BLaER1 treated with 17β-estradiol and CSF1 and Interleukin-3, amounts not matched to agents 10 nM and 100 nM (cell line): ENCODE measurements around the gene CSHL1.

Experiments used
- H3K27ac ChIP-seq, 11 experiments: shearing (Covaris generic); formaldehyde crosslinking; 2 replicates each; pipeline ENCODE4 v1.8.1; 2022
- H3K27me3 ChIP-seq, 11 experiments: shearing (Covaris generic); formaldehyde crosslinking; 2 replicates each; pipeline ENCODE4 v1.8.1; 2022
- H3K36me3 ChIP-seq, 11 experiments: shearing (Covaris generic); formaldehyde crosslinking; 2 replicates each; pipeline ENCODE4 v1.8.1; 2022
- H3K4me1 ChIP-seq, 10 experiments: shearing (Covaris generic); formaldehyde crosslinking; 2 replicates each; pipeline ENCODE4 v1.8.1; 2022
- H3K4me2 ChIP-seq, 11 experiments: shearing (Covaris generic); formaldehyde crosslinking; 2 replicates each; pipeline ENCODE4 v1.8.1; 2022
- H3K4me3 ChIP-seq, 10 experiments: shearing (Covaris generic); formaldehyde crosslinking; 2 replicates each; pipeline ENCODE4 v1.8.1; 2022
- H3K9ac ChIP-seq, 11 experiments: shearing (Covaris generic); formaldehyde crosslinking; 2 replicates each; pipeline ENCODE4 v1.8.1; 2022
- H3K9me3 ChIP-seq, 11 experiments: shearing (Covaris generic); formaldehyde crosslinking; replicated peaks in 1 of 11; 2 replicates each; pipeline ENCODE4 v1.8.1; 2022
- H4K20me1 ChIP-seq, 11 experiments: shearing (Covaris generic); formaldehyde crosslinking; 2 replicates each; pipeline ENCODE4 v1.8.1; 2022
- Cebpa-rat ChIP-seq, 11 experiments: shearing (Covaris generic); IDR thresholded peaks; 2 replicates each; pipeline ENCODE4 v1.8.1; 2022

Gene CSHL1

GRCh38 chr17:63942309-63942985 is 31.4 kb upstream of the CSHL1 start:
- H3K4me2 ChIP-seq = no peak overlapping the region
- H3K9ac ChIP-seq = no peak overlapping the region
- H3K36me3 ChIP-seq = no peaks in the 10 kb centered on the region
- no peaks in the 10 kb centered on the region for H4K20me1 ChIP-seq
- peaks cover 29 to 64% (median 56%) of the 10 kb centered on the region in 10 experiments for H3K4me1 ChIP-seq
- H3K4me3 ChIP-seq = no peak overlapping the region
- peaks cover 0 to 12% (median 0%) of the 10 kb centered on the region in 11 experiments; a peak in 3 of 22 replicates for H3K9me3 ChIP-seq
- H3K27ac ChIP-seq = no peak overlapping the region
- H3K27me3 ChIP-seq = no peaks in the 10 kb centered on the region
- TF ChIP-seq Cebpa-rat (IDR thresholded peaks at IDR 0.05) = no peak

GRCh38 chr17:63941751-63942150 is 30.7 kb upstream of the CSHL1 start:
- Histone ChIP-seq H3K27me3 (no peaks in the 10 kb centered on the region), H3K9me3 (peaks cover 0 to 12% (median 0%) of the 10 kb centered on the region in 11 experiments; a peak in 3 of 22 replicates), H3K36me3 (no peaks in the 10 kb centered on the region), H3K4me1 (peaks cover 29 to 64% (median 57%) of the 10 kb centered on the region in 10 experiments), H3K4me3 (no peak overlapping the region), H4K20me1 (no peaks in the 10 kb centered on the region), H3K9ac (no peak overlapping the region), H3K27ac (no peak overlapping the region), H3K4me2 (no peak overlapping the region)
- no peak for TF ChIP-seq Cebpa-rat (IDR thresholded peaks at IDR 0.05)

GRCh38 chr17:63941162-63941561 is 30.1 kb upstream of the CSHL1 start:
- H3K4me1 ChIP-seq = peaks cover 24 to 60% (median 53%) of the 10 kb centered on the region in 10 experiments
- H4K20me1 ChIP-seq = no peaks in the 10 kb centered on the region
- no peak overlapping the region for H3K4me2 ChIP-seq
- H3K4me3 ChIP-seq = no peak overlapping the region
- no peak for TF ChIP-seq Cebpa-rat (IDR thresholded peaks at IDR 0.05)
- H3K9me3 ChIP-seq = peaks cover 0 to 12% (median 0%) of the 10 kb centered on the region in 11 experiments; a peak in 3 of 22 replicates
- no peaks in the 10 kb centered on the region for H3K36me3 ChIP-seq
- H3K27me3 ChIP-seq = no peaks in the 10 kb centered on the region
- H3K27ac ChIP-seq = no peak overlapping the region
- H3K9ac ChIP-seq = no peak overlapping the region

GRCh38 chr17:63940584-63940983 is 29.5 kb upstream of the CSHL1 start:
- Histone ChIP-seq H3K27me3 (no peaks in the 10 kb centered on the region), H3K9ac (no peak overlapping the region; a peak in 1 of 22 replicates), H3K27ac (no peak overlapping the region), H4K20me1 (no peaks in the 10 kb centered on the region), H3K4me2 (peak overlapping the region in 1 of 11 experiments; percentile 65; a peak in 1 of 22 replicates), H3K4me3 (no peak overlapping the region), H3K36me3 (no peaks in the 10 kb centered on the region), H3K9me3 (peaks cover 0 to 12% (median 0%) of the 10 kb centered on the region in 11 experiments; a peak in 3 of 22 replicates), H3K4me1 (peaks cover 18 to 55% (median 48%) of the 10 kb centered on the region in 10 experiments)
- TF ChIP-seq Cebpa-rat (IDR thresholded peaks at IDR 0.05) = no peak

- Histone ChIP-seq H3K4me1 (peaks cover 25 to 55% (median 47%) of the 10 kb centered on the region in 10 experiments), H3K9me3 (peaks cover 0 to 12% (median 0%) of the 10 kb centered on the region in 11 experiments; a peak in 3 of 22 replicates), H4K20me1 (no peaks in the 10 kb centered on the region), H3K4me3 (no peak overlapping the region), H3K27me3 (no peaks in the 10 kb centered on the region), H3K4me2 (peak overlapping the region in 8 of 11 experiments; percentile 4 to 67 (median 41); a peak in 9 of 22 replicates), H3K36me3 (no peaks in the 10 kb centered on the region), H3K9ac (peak overlapping the region in 2 of 11 experiments; percentile 13 to 35; a peak in 2 of 22 replicates), H3K27ac (peak overlapping the region in 2 of 11 experiments; percentile 9 to 22; a peak in 1 of 22 replicates)
- TF ChIP-seq Cebpa-rat (IDR thresholded peaks at IDR 0.05) = no peak
Observed at GRCh38 chr17:63939884-63940283, 28.8 kb upstream of the CSHL1 start.

GRCh38 chr17:63939401-63939800 is 28.3 kb upstream of the CSHL1 start:
- H3K9ac ChIP-seq = peak overlapping the region in 2 of 11 experiments; percentile 13 to 35; a peak in 2 of 22 replicates
- no peak overlapping the region for H3K4me3 ChIP-seq
- no peak for TF ChIP-seq Cebpa-rat (IDR thresholded peaks at IDR 0.05)
- H3K4me1 ChIP-seq = peaks cover 30 to 55% (median 49%) of the 10 kb centered on the region in 10 experiments
- H3K9me3 ChIP-seq = peaks cover 0 to 12% (median 0%) of the 10 kb centered on the region in 11 experiments; a peak in 3 of 22 replicates
- peak overlapping the region in 9 of 11 experiments; percentile 4 to 67 (median 47); a peak in 12 of 22 replicates for H3K4me2 ChIP-seq
- H4K20me1 ChIP-seq = no peaks in the 10 kb centered on the region
- no peaks in the 10 kb centered on the region for H3K27me3 ChIP-seq
- H3K36me3 ChIP-seq = no peaks in the 10 kb centered on the region
- peak overlapping the region in 2 of 11 experiments; percentile 9 to 22; a peak in 2 of 22 replicates for H3K27ac ChIP-seq

- H3K4me2 ChIP-seq = peak overlapping the region in 8 of 11 experiments; percentile 26 to 67 (median 51); a peak in 13 of 22 replicates
- no peak for TF ChIP-seq Cebpa-rat (IDR thresholded peaks at IDR 0.05)
- no peaks in the 10 kb centered on the region for H3K27me3 ChIP-seq
- H4K20me1 ChIP-seq = no peaks in the 10 kb centered on the region
- peaks cover 41 to 68% (median 64%) of the 10 kb centered on the region in 10 experiments for H3K4me1 ChIP-seq
- no peaks in the 10 kb centered on the region for H3K36me3 ChIP-seq
- no peak overlapping the region for H3K4me3 ChIP-seq
- peak overlapping the region in 5 of 11 experiments; percentile 1 to 47 (median 8); a peak in 5 of 22 replicates for H3K9ac ChIP-seq
- H3K9me3 ChIP-seq = peaks cover 0 to 12% (median 0%) of the 10 kb centered on the region in 11 experiments; a peak in 3 of 22 replicates
- peak overlapping the region in 2 of 11 experiments; percentile 7 to 13; a peak in 1 of 22 replicates for H3K27ac ChIP-seq
Observed at GRCh38 chr17:63937920-63938319, 26.9 kb upstream of the CSHL1 start.

GRCh38 chr17:63937319-63937718 is 26.3 kb upstream of the CSHL1 start:
- Histone ChIP-seq H3K4me1 (peaks cover 47 to 74% (median 70%) of the 10 kb centered on the region in 10 experiments), H4K20me1 (no peaks in the 10 kb centered on the region), H3K9me3 (peaks cover 0 to 12% (median 0%) of the 10 kb centered on the region in 11 experiments; a peak in 3 of 22 replicates), H3K4me2 (peak overlapping the region in 6 of 11 experiments; percentile 1 to 67 (median 46); a peak in 9 of 22 replicates), H3K9ac (no peak overlapping the region), H3K36me3 (no peaks in the 10 kb centered on the region), H3K27ac (no peak overlapping the region), H3K27me3 (no peaks in the 10 kb centered on the region), H3K4me3 (no peak overlapping the region)
- TF ChIP-seq Cebpa-rat (IDR thresholded peaks at IDR 0.05) = no peak
